ENCODE data around the gene TCF7L2.

TCF7L2 gene

GRCh38 chr10:113138937-113139585 is 189.0 kb downstream of the TCF7L2 start:
- no peak for TF ChIP-seq CTCF (conservative IDR thresholded peaks at IDR 0.05; ENCODE audit: low read depth)
- no peak for DNase-seq (ENCODE audit: low spot score)
- H3K27ac ChIP-seq: no peak overlapping the region
- ChIA-PET CTCF (interaction anchor here (0.7 kb wide), 1 partner anchor 663 kb away, joined by 4 read pairs; no protein-coding TSS in a partner anchor), POLR2A (ENCODE audit: low non-redundant PET) (no interaction called here)

- no peak for TF ChIP-seq CTCF (conservative IDR thresholded peaks at IDR 0.05; ENCODE audit: low read depth)
- H3K27ac ChIP-seq: no peak overlapping the region
- ChIA-PET POLR2A (ENCODE audit: low non-redundant PET) (no interaction called here), CTCF (interaction anchor here (0.7 to 1.4 kb wide), 3 partner anchors 74 to 663 kb away, joined by 4 to 7 read pairs (median 4); no protein-coding TSS in a partner anchor)
- DNase-seq (ENCODE audit: low spot score): no peak
Observed at GRCh38 chr10:113139699-113140098, 189.7 kb downstream of the TCF7L2 start.

- no peak for TF ChIP-seq CTCF (conservative IDR thresholded peaks at IDR 0.05; ENCODE audit: low read depth)
- H3K27ac ChIP-seq: no peak overlapping the region
- DNase-seq (ENCODE audit: low spot score): no peak
- CTCF ChIA-PET: interaction anchor here (0.7 to 1.4 kb wide), 2 partner anchors 75 to 245 kb away, joined by 4 to 7 read pairs; no protein-coding TSS in a partner anchor
- POLR2A ChIA-PET (ENCODE audit: low non-redundant PET): no interaction called here
Observed at GRCh38 chr10:113140143-113141011, 190.3 kb downstream of the TCF7L2 start.

- DNase-seq (ENCODE audit: low spot score): no peak
- CTCF ChIA-PET: interaction anchor here (0.6 to 0.7 kb wide), 2 partner anchors 192 to 379 kb away, joined by 3 read pairs; no protein-coding TSS in a partner anchor
- TF ChIP-seq CTCF (conservative IDR thresholded peaks at IDR 0.05; ENCODE audit: low read depth): no peak
- POLR2A ChIA-PET (ENCODE audit: low non-redundant PET): no interaction called here
- no peak overlapping the region for H3K27ac ChIP-seq
Observed at GRCh38 chr10:113142601-113143362, 192.7 kb downstream of the TCF7L2 start.

- no peak overlapping the region for H3K27ac ChIP-seq
- POLR2A ChIA-PET (ENCODE audit: low non-redundant PET): no interaction called here
- DNase-seq (ENCODE audit: low spot score): no peak
- CTCF ChIA-PET: no interaction called here
- TF ChIP-seq CTCF (conservative IDR thresholded peaks at IDR 0.05; ENCODE audit: low read depth): no peak
Observed at GRCh38 chr10:113144576-113144975, 194.5 kb downstream of the TCF7L2 start.

Data from RWPE1 (cell line).